DOHH2 (cell line): Measurements from ENCODE around the gene IL11.

Experiments
- H3F3A ChIP-seq: fragments of 200-600 bp; sonication (generic), shearing (Covaris generic); 2 replicates; pipeline ENCODE4 v1.6.0; 2016; ENCODE audit warnings: antibody characterized with exemption, mild to moderate bottlenecking; ENCODE audit not compliant: control insufficient read depth, insufficient read depth
- H3K27ac ChIP-seq: fragments of 200-600 bp; sonication (generic); 2 replicates; pipeline ENCODE4 v1.5.1; 2014; ENCODE audit warnings: low read depth, mild to moderate bottlenecking, low read length, moderate library complexity
- H3K27me3 ChIP-seq: fragments of 200-600 bp; sonication (generic); 2 replicates; pipeline ENCODE4 v1.6.1; 2014; ENCODE audit warnings: mild to moderate bottlenecking, low read length, mixed read lengths; ENCODE audit not compliant: control insufficient read depth
- H3K36me3 ChIP-seq: fragments of 200-600 bp; sonication (generic); 2 replicates; pipeline ENCODE4 v1.6.1; 2014; ENCODE audit warnings: mild to moderate bottlenecking, low read length, moderate library complexity, mixed read lengths; ENCODE audit not compliant: control insufficient read depth
- H3K4me1 ChIP-seq: fragments of 200-600 bp; sonication (generic); 2 replicates; pipeline ENCODE4 v1.6.1; 2014; ENCODE audit warnings: mild to moderate bottlenecking, low read length, mixed read lengths; ENCODE audit not compliant: control insufficient read depth
- H3K4me2 ChIP-seq: fragments of 200-600 bp; sonication (generic); 2 replicates; pipeline ENCODE4 v1.6.0; 2014; ENCODE audit warnings: mild to moderate bottlenecking, low read length, moderate library complexity
- H3K4me3 ChIP-seq: fragments of 200-600 bp; sonication (generic); 2 replicates; pipeline ENCODE4 v1.5.1; 2014; ENCODE audit warnings: mild to moderate bottlenecking, low read length, mixed read lengths
- H3K79me2 ChIP-seq: fragments of 200-600 bp; sonication (generic); 2 replicates; pipeline ENCODE4 v1.6.1; 2014; ENCODE audit warnings: mild to moderate bottlenecking, low read length, mixed read lengths; ENCODE audit not compliant: control insufficient read depth
- H3K9me2 ChIP-seq: fragments of 200-600 bp; sonication (generic); replicated peaks from 2 replicates; pipeline ENCODE4 v1.6.1; 2014; ENCODE audit warnings: mild to moderate bottlenecking, low read length, mixed read lengths; ENCODE audit not compliant: control insufficient read depth
- H3K9me3 ChIP-seq: fragments of 200-600 bp; sonication (generic); 2 replicates; pipeline ENCODE4 v1.6.1; 2014; ENCODE audit warnings: antibody characterized with exemption, low read length, mixed read lengths; ENCODE audit not compliant: control insufficient read depth, insufficient read depth
- H4K20me1 ChIP-seq: fragments of 200-600 bp; sonication (generic); 2 replicates; pipeline ENCODE4 v1.6.0; 2014; ENCODE audit warnings: low read depth, mild to moderate bottlenecking, antibody characterized with exemption, low read length, moderate library complexity; ENCODE audit not compliant: control insufficient read depth, insufficient read depth
- EZH2phosphoT487 ChIP-seq: fragments of 200-600 bp; sonication (generic); IDR thresholded peaks from 2 replicates; pipeline ENCODE4 v1.6.1; 2017; ENCODE audit warnings: borderline replicate concordance, mild to moderate bottlenecking, antibody characterized with exemption, low read length, moderate library complexity, mixed read lengths
- TF ChIP-seq, protein P1 (sequence below): fragments of 200-600 bp; sonication (generic); IDR thresholded peaks from one replicate; pipeline ENCODE4 v1.5.1; 2014; ENCODE audit warnings: antibody characterized with exemption, mild to moderate bottlenecking, low read depth, low read length; ENCODE audit not compliant: poor library complexity, severe bottlenecking

IL11 gene

DNA sequence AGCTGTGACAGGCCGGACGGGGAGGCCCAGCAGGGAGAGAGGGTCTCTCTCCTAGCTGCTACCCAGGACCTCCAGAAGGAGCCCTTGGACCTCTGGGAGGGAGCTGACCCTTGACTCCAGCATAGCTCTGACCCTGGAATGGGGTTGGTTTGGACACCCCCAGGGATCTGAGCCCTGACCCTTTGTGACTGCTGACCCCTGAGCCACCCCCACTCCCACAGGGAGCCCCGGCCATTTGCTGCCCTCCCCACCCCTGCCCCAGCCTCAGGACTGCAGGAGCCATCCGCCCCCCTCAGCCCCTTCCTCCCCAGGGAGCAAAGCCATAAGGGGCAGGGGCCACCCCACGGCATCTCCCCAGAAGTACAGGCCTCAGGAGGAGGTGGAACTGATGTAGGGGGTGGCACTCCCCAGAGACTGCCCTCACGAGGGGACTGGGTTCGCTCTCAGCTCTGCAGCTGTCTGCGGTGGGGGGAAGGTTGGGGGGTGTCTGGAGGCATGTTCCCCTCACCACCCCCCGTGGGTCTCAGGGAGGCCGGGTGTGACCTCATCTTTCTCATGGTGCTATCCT, 22.7 kb downstream of the IL11 start:
- Histone ChIP-seq H3K9me2 (no peaks in the 10 kb centered on the region), H4K20me1 (no peaks in the 10 kb centered on the region), H3K36me3 (peaks cover 6% of the 10 kb centered on the region), H3K79me2 (no peaks in the 10 kb centered on the region), H3K9me3 (no peaks in the 10 kb centered on the region), H3K27ac (no peak overlapping the region), H3K4me2 (no peak overlapping the region), H3K27me3 (peaks cover 10% of the 10 kb centered on the region), H3F3A (no peaks in the 10 kb centered on the region), H3K4me1 (no peaks in the 10 kb centered on the region), H3K4me3 (no peak overlapping the region)
- no peak for TF ChIP-seq EZH2phosphoT487
- TF ChIP-seq, protein P1, sequence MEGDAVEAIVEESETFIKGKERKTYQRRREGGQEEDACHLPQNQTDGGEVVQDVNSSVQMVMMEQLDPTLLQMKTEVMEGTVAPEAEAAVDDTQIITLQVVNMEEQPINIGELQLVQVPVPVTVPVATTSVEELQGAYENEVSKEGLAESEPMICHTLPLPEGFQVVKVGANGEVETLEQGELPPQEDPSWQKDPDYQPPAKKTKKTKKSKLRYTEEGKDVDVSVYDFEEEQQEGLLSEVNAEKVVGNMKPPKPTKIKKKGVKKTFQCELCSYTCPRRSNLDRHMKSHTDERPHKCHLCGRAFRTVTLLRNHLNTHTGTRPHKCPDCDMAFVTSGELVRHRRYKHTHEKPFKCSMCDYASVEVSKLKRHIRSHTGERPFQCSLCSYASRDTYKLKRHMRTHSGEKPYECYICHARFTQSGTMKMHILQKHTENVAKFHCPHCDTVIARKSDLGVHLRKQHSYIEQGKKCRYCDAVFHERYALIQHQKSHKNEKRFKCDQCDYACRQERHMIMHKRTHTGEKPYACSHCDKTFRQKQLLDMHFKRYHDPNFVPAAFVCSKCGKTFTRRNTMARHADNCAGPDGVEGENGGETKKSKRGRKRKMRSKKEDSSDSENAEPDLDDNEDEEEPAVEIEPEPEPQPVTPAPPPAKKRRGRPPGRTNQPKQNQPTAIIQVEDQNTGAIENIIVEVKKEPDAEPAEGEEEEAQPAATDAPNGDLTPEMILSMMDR = no peak

DNA sequence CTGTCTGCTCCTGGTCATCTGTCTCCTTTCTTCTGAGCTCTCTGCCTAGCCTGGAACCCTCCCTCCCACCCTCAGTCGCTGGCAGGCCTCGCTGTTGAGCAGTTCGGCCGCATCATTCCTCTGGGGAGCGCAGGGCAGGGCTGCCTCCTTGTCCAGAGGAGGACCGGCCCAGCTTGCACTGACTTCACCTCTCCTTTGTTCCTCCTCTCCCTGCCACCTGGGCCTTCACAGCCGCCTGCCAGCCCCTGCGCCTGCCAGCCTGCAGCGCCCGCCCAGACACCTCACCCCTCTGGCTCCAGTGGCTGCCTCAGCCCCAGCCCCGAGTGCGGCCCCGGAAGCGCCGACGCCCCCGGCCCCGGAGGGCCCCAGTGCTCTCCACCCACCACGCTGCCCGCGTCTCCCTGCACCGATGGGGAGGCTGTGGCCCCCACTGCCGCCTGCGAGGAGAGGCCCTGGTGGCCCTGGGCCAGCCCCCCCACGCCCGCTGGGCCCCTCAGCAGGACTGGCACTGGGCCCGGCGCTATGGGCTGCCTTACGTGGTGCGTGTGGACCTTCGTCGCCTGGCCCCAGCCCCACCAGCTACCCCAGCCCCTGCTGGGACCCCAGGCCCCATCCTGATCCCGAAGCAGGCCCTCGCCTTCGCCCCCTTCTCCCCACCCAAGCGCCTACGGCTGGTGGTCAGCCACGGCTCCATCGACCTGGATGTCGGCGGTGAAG, 23.4 kb downstream of the IL11 start:
- Histone ChIP-seq H3K4me1 (no peaks in the 10 kb centered on the region), H3K9me2 (no peaks in the 10 kb centered on the region), H3K79me2 (peaks cover under 1% of the 10 kb centered on the region), H3K9me3 (no peaks in the 10 kb centered on the region), H3F3A (no peaks in the 10 kb centered on the region), H3K27ac (no peak overlapping the region), H3K4me2 (no peak overlapping the region), H4K20me1 (no peaks in the 10 kb centered on the region), H3K36me3 (peaks cover 13% of the 10 kb centered on the region), H3K27me3 (peaks cover 4% of the 10 kb centered on the region), H3K4me3 (no peak overlapping the region)
- TF ChIP-seq, protein P1 = no peak
- TF ChIP-seq EZH2phosphoT487 = no peak

DNA sequence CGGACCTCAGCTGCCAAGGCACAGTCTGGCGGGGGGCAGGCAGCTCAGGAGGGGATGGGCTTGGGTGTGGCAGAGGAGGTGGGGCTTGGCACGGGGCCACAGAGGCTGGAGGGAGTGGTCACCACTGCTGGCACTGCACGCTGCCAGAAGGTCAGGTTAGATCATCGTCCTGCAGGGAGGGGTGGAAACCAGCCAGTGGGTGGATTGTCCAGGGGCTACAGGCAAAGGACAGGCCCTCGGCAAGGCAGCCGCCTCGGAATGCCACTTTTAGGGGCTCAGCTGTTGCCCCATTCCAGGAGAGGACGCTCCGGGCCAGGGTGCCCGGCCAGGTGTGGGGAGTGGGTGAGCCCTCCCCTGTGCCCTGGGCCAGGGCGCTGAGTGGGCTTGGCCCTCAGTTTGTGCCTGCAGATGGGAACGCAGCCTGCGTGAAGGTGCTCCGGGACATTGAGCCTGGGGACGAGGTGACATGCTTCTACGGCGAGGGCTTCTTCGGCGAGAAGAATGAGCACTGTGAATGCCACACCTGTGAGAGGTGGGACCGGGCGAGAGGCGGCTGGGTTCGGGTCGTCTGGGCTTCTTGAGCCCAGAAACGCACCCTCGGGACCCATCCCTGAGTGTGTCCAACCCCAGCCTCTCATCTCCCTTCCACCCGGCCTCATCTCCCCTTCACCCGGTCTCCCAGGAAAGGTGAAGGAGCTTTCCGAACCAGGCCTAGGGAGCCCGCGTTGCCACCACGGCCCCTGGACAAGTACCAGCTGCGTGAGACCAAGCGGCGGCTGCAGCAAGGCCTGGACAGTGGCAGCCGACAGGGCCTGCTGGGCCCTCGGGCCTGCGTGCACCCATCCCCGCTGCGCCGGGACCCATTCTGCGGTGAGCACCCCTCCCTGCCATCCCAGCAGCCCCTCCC, 24.2 kb downstream of the IL11 start:
- Histone ChIP-seq H3K79me2 (peaks cover 8% of the 10 kb centered on the region), H4K20me1 (0 out of 2 replicates have a peak, but pooled peaks cover 3% of the 10 kb centered on the region), H3K9me3 (no peaks in the 10 kb centered on the region), H3K36me3 (peaks cover 16% of the 10 kb centered on the region), H3F3A (no peaks in the 10 kb centered on the region), H3K4me2 (no peak overlapping the region), H3K27me3 (no peaks in the 10 kb centered on the region), H3K9me2 (no peaks in the 10 kb centered on the region), H3K4me1 (peaks cover 7% of the 10 kb centered on the region), H3K4me3 (no peak overlapping the region), H3K27ac (no peak overlapping the region)
- TF ChIP-seq, protein P1 = no peak
- no peak for TF ChIP-seq EZH2phosphoT487
